B cell (primary cell): ENCODE measurements around the gene SOX8.

Experiments
- CTCF ChIP-seq: fragments of 200-600 bp; IDR thresholded peaks from one replicate; pipeline ENCODE4 v1.8.0; 2022; ENCODE audit warnings: antibody characterized with exemption, mild to moderate bottlenecking
- EZH2 ChIP-seq: IDR thresholded peaks from 2 replicates; pipeline ENCODE4 v1.6.1; 2012; ENCODE audit warnings: borderline replicate concordance, low read depth, mild to moderate bottlenecking, moderate library complexity, low read length; ENCODE audit not compliant: insufficient read depth, poor library complexity, severe bottlenecking

GRCh38 chr16:966505-966904 lies 15.1 kb upstream of the SOX8 start:
- TF ChIP-seq CTCF (no peak), EZH2 (no peak)
